Loucy (cell line): ENCODE data around the gene GJB6.

Experiments
- EZH2phosphoT487 ChIP-seq: fragments of 200-600 bp; IDR thresholded peaks from 2 replicates; pipeline ENCODE4 v1.6.1; 2018; ENCODE audit warnings: antibody characterized with exemption, mild to moderate bottlenecking, moderate library complexity, borderline replicate concordance
- TF ChIP-seq, protein P1 (sequence below): fragments of 200-600 bp; sonication (generic); conservative IDR thresholded peaks from 2 replicates; pipeline ENCODE4 v1.5.1; 2014; ENCODE audit warnings: mild to moderate bottlenecking, antibody characterized with exemption, low read length

DNA sequence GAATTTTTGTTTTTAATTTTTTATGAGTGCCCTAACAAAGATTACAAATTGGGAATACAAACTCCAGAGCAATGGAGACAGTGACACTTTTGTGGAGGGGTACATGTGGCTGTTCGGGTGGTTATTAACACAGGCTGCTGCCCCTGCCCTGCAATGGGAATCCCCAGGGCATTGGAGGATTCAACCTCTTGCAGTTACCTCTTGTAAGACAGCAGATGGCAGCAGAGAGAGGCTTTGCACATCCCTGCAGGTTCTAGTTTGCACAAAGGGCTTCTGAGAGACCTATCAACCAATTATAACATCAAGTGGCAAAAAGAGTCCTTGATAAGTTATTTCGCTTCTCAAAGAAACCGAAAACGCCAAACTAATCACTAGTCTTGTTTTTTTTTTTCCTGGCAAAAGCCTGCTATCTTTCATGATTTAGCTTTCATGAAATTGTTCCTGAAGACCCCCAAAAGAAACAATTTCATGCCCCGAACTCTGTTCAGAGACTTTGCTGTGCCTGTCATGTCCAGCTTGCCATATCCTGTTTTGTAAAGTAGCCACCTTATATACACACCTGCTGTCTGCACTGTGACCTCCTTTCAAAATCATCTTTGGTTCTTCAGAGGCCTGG is 49.8 kb downstream of the GJB6 start:
- TF ChIP-seq, protein P1, sequence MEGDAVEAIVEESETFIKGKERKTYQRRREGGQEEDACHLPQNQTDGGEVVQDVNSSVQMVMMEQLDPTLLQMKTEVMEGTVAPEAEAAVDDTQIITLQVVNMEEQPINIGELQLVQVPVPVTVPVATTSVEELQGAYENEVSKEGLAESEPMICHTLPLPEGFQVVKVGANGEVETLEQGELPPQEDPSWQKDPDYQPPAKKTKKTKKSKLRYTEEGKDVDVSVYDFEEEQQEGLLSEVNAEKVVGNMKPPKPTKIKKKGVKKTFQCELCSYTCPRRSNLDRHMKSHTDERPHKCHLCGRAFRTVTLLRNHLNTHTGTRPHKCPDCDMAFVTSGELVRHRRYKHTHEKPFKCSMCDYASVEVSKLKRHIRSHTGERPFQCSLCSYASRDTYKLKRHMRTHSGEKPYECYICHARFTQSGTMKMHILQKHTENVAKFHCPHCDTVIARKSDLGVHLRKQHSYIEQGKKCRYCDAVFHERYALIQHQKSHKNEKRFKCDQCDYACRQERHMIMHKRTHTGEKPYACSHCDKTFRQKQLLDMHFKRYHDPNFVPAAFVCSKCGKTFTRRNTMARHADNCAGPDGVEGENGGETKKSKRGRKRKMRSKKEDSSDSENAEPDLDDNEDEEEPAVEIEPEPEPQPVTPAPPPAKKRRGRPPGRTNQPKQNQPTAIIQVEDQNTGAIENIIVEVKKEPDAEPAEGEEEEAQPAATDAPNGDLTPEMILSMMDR: peak; percentile 83
- TF ChIP-seq EZH2phosphoT487: no peak
